HPDE6-E6E7 (cell line): ENCODE data around the gene NGLY1.

Source experiments
- DNase-seq: peaks from one replicate; pipeline ENCODE4 v3.0.0; 2011; ENCODE audit warnings: missing footprints; ENCODE audit errors: extremely low spot score

The NGLY1 gene

GRCh38 chr3:25782938-25783660, at the start of gene NGLY1:
Gene NGLY1, minus strand, starts transcription at chr3:25783443. Its CDS starts 53 bp downstream, at chr3:25783390.
- DNase-seq = no peak

- no peak for DNase-seq
Observed at GRCh38 chr3:25831578-25831977, 48.3 kb upstream of the NGLY1 start.

GRCh38 chr3:25830373-25831280, 47.4 kb upstream of the NGLY1 start:
- no peak for DNase-seq

- no peak for DNase-seq
Observed at GRCh38 chr3:25826510-25826909, 43.3 kb upstream of the NGLY1 start.

- DNase-seq = no peak
Observed at GRCh38 chr3:25823314-25823713, 40.1 kb upstream of the NGLY1 start.

GRCh38 chr3:25821746-25822573, 38.7 kb upstream of the NGLY1 start:
- no peak for DNase-seq

- no peak for DNase-seq
Observed at GRCh38 chr3:25820816-25821486, 37.7 kb upstream of the NGLY1 start.

- no peak for DNase-seq
Observed at GRCh38 chr3:25820366-25820765, 37.1 kb upstream of the NGLY1 start.

GRCh38 chr3:25818335-25818734, 35.1 kb upstream of the NGLY1 start:
- DNase-seq = no peak

- DNase-seq = no peak
Observed at GRCh38 chr3:25817638-25818037, 34.4 kb upstream of the NGLY1 start.

- no peak for DNase-seq
Observed at GRCh38 chr3:25817107-25817506, 33.9 kb upstream of the NGLY1 start.

GRCh38 chr3:25812644-25813043, 29.4 kb upstream of the NGLY1 start:
- DNase-seq = no peak

GRCh38 chr3:25804676-25805075, 21.4 kb upstream of the NGLY1 start:
- no peak for DNase-seq

GRCh38 chr3:25803833-25804232, 20.6 kb upstream of the NGLY1 start:
- no peak for DNase-seq

GRCh38 chr3:25801786-25802185, 18.5 kb upstream of the NGLY1 start:
- no peak for DNase-seq

GRCh38 chr3:25789596-25790556, 6.6 kb upstream of the NGLY1 start, which contains the start of gene OXSM:
Gene OXSM, plus strand, starts transcription at chr3:25790090. Its CDS starts 931 bp downstream, at chr3:25791021.
- DNase-seq = no peak

- DNase-seq = no peak
Observed at GRCh38 chr3:25789209-25789595, 6.0 kb upstream of the NGLY1 start.

- no peak for DNase-seq
Observed at GRCh38 chr3:25787689-25788088, 4.4 kb upstream of the NGLY1 start.

- no peak for DNase-seq
Observed at GRCh38 chr3:25785826-25786225, 2.6 kb upstream of the NGLY1 start.

- DNase-seq = no peak
Observed at GRCh38 chr3:25784971-25785370, 1.7 kb upstream of the NGLY1 start.
